AG04450 (cell line): ENCODE data around the gene STXBP5. TPM values are rescaled to one million over a fixed set of nuclear protein-coding genes. Genes with fewer than 3 reads are reported as not detected.
"Not testable (repeated sequence)": the region's sequence is repeated elsewhere in the genome, so short reads cannot be mapped to it uniquely, and the experiment has no call there.

Experiments used
- CTCF ChIA-PET: fragments of 300-600, 350-600 bp; formaldehyde crosslinking; extraction: SDS; loops from one replicate; lab custom pipeline; 2022; ENCODE audit warnings: antibody characterized with exemption, inconsistent platforms; lab: Charles Lee
- POLR2A ChIA-PET: fragments of 350-600 bp; formaldehyde crosslinking; extraction: SDS; loops from one replicate; lab custom pipeline; 2021; ENCODE audit warnings: antibody characterized with exemption, inconsistent platforms; lab: Yijun Ruan, JAX
- DNase-seq: peaks from one replicate; pipeline ENCODE4 v3.0.0-alpha.2; 2011; ENCODE audit warnings: low read depth, low spot score
- H3K27ac ChIP-seq: one replicate; pipeline ENCODE4 v1.5.1; 2012; ENCODE audit warnings: low read depth, low read length, control low read depth
- H3K27me3 ChIP-seq: one replicate; pipeline ENCODE4 v1.6.0; 2012; ENCODE audit warnings: low read length; ENCODE audit not compliant: control insufficient read depth, insufficient read depth
- H3K4me3 ChIP-seq: 2 replicates; pipeline ENCODE4 v1.5.1; 2011; ENCODE audit warnings: mild to moderate bottlenecking, low read depth, low read length, control low read depth
- H3K9me3 ChIP-seq: 2 replicates; pipeline ENCODE4 v1.5.1; 2012; ENCODE audit warnings: low read length; ENCODE audit not compliant: control insufficient read depth, insufficient read depth
- polyA plus RNA-seq: library from polyadenylated mRNA; depleted of rRNA; stranded (reverse); fragments of >200 nt; gene quantifications from 2 replicates; pipeline ENCODE4 v1.2.3, GENCODE V29; 2011
- TF ChIP-seq, protein P1 (sequence below): IDR thresholded peaks from 2 replicates; pipeline ENCODE4 v1.5.1; 2011; ENCODE audit warnings: low read depth, low read length, control low read depth, inconsistent platforms

Gene STXBP5
- polyA plus RNA-seq, 1 experiment: 40.0 TPM

DNA sequence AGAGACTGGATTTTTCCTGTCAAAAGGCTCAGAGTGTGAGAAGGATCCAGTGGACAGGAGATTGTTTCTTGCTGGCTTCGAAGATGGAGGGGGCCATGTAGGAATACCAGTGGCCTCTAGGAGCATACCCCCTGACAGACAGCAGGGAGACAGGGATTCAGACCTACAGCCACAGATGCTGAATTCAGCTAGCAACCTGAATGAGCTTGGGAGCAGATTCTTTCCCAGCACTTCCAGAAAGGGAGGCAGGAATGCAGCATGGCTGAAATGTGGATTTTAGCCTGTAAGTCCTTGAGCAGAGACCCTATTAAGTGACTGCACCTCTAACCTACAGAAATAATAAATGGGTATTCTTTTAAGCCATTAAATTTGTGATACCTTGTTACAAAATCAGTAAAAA, 44.6 kb downstream of the STXBP5 start:
- TF ChIP-seq, protein P1, sequence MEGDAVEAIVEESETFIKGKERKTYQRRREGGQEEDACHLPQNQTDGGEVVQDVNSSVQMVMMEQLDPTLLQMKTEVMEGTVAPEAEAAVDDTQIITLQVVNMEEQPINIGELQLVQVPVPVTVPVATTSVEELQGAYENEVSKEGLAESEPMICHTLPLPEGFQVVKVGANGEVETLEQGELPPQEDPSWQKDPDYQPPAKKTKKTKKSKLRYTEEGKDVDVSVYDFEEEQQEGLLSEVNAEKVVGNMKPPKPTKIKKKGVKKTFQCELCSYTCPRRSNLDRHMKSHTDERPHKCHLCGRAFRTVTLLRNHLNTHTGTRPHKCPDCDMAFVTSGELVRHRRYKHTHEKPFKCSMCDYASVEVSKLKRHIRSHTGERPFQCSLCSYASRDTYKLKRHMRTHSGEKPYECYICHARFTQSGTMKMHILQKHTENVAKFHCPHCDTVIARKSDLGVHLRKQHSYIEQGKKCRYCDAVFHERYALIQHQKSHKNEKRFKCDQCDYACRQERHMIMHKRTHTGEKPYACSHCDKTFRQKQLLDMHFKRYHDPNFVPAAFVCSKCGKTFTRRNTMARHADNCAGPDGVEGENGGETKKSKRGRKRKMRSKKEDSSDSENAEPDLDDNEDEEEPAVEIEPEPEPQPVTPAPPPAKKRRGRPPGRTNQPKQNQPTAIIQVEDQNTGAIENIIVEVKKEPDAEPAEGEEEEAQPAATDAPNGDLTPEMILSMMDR: no peak

DNA sequence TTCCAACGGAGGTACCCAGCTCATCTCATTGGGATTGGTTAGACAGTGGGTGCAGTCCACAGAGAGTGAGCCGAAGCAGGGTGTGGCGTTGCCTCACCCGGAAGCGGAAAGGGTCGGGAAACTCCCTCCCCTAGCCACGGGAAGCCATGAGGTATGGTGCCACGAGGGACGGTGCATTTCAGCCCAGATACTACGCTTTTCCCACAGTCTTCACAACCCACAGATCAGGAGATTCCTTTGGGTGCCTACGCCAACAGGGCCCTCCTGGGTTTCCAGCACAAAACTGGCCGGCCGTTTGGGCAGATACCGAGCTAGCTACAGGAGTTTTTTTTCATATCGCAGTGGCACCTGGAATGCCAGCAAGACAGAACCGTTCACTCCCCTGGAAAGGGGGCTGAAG, 46.9 kb downstream of the STXBP5 start:
- CTCF ChIA-PET: no interaction called here
- peaks cover 10% of the 10 kb centered on the region for H3K9me3 ChIP-seq
- H3K27me3 ChIP-seq: no peaks in the 10 kb centered on the region
- TF ChIP-seq, protein P1: no peak
- no peak overlapping the region for H3K4me3 ChIP-seq
- DNase-seq: no peak
- H3K27ac ChIP-seq: no peak overlapping the region
- POLR2A ChIA-PET: interaction anchor here (0.6 kb wide), 1 partner anchor 188 kb away, joined by 3 read pairs; no protein-coding TSS in a partner anchor

More for the DNA sequence above, 44.6 kb downstream of the STXBP5 start:
- no peaks in the 10 kb centered on the region for H3K27me3 ChIP-seq
- peaks cover 10% of the 10 kb centered on the region for H3K9me3 ChIP-seq
- H3K4me3 ChIP-seq: no peak overlapping the region
- no peak overlapping the region for H3K27ac ChIP-seq
- ChIA-PET POLR2A (no interaction called here), CTCF (no interaction called here)
- DNase-seq: no peak

DNA sequence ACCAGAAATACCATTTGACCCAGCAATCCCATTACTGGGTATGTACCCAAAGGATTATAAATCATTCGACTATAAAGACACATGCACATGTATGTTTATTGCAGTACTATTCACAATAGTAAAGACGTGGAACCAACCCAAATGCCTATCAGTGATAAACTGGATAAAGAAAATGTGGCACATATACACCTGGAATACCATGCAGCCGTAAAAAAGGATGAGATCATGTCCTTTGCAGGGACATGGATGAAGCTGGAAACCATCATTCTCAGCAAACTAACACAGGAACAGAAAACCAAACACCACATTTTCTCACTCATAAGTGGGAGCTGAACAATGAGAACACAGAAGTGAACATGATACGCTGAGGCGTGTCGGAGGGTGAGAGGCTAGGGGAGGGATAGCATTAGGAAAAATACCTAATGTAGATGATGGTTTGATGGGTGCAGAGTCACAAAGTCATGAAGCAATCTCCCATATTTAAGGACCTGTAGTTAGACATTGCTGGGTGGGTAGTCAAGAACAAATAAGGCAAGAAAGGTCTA, 50.8 kb downstream of the STXBP5 start:
- H3K27ac ChIP-seq, POLR2A ChIA-PET, H3K4me3 ChIP-seq, H3K27me3 ChIP-seq, CTCF ChIA-PET, H3K9me3 ChIP-seq, DNase-seq: not testable (repeated sequence)

DNA sequence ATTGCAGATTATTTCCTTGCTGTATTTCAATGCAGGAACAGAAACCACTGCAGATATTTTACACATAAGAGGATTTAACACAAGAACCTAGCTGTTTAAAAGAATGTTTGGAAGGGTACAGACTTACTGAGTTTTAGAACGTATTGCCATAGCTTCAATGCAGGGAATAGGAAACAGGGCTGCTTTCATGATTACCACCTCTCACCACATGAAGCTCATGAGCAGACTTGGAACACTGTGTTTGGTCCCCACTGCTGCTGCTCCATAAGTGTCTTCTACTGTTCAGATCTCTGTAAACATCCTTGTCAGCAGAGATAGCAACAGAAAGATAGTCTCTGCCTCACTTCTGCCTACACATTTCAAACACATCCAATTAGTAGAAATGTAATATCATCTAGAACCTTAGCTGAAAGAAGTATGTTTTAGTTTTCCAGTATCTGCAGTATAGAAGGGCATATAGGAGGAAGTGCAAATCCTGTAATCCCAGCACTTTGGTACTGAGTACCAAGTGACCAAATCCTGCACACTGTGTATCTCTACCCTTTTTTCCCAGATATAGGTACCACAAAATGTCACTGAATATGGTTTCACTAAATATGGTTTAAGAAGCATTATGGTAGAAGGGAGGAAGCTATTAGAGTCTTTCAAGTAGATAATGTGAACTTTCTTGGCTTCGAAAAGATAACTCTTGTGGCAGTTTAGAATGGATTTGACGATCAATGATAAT, 51.9 kb downstream of the STXBP5 start:
- Histone ChIP-seq H3K4me3 (no peak overlapping the region), H3K27me3 (no peaks in the 10 kb centered on the region), H3K27ac (no peak overlapping the region), H3K9me3 (peaks cover 6% of the 10 kb centered on the region)
- ChIA-PET POLR2A (no interaction called here), CTCF (no interaction called here)
- TF ChIP-seq, protein P1: no peak
- DNase-seq: no peak

DNA sequence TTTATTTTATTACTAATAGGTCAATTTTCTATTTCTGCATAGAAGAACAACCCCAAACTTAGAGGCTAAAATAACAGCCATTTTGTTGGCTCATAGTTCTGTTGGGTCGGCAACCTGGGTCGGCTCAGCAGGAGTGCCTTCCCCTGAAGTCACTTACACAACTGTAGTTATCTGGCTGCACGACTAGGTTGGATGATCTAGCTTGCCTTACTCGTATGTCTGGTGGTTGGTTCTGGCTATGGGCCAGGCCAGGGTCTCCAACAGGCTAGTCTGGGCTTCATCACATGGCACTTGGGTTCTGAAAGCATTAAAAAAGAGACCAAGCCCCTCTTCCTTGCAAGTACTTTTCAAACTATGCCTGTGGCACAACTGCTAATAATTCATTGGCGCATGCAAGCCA, 53.5 kb downstream of the STXBP5 start:
- POLR2A ChIA-PET: no interaction called here
- DNase-seq: no peak
- no peak overlapping the region for H3K27ac ChIP-seq
- TF ChIP-seq, protein P1: no peak
- H3K27me3 ChIP-seq: no peaks in the 10 kb centered on the region
- H3K9me3 ChIP-seq: no peaks in the 10 kb centered on the region
- no peak overlapping the region for H3K4me3 ChIP-seq
- CTCF ChIA-PET: interaction anchor here (0.5 kb wide), 1 partner anchor 158 kb away, joined by 4 read pairs; no protein-coding TSS in a partner anchor
